COLO668 (cell line): ENCODE data around the gene TRIM59.
A peak's percentile ranks its signal among the peaks of the same experiment; 100 is the strongest.
"Not testable (repeated sequence)": the region's sequence is repeated elsewhere in the genome, so short reads cannot be mapped to it uniquely, and the experiment has no call there.

Experiments
- DNase-seq: peaks from one replicate; lab custom pipeline; 2025; ENCODE audit not compliant: unreplicated experiment; lab: John Stamatoyannopoulos, UW

The TRIM59 gene

GRCh38 chr3:160458151-160458550, 8.6 kb upstream of the TRIM59 start:
- no peak for DNase-seq

- no peak for DNase-seq
Measured at GRCh38 chr3:160455846-160456245, 6.3 kb upstream of the TRIM59 start.

GRCh38 chr3:160454995-160455394, 5.4 kb upstream of the TRIM59 start:
- no peak for DNase-seq

GRCh38 chr3:160452251-160452650, 2.7 kb upstream of the TRIM59 start:
- not testable (repeated sequence) for DNase-seq

- DNase-seq, result no peak
Measured at GRCh38 chr3:160451602-160452001, 2.0 kb upstream of the TRIM59 start.

- DNase-seq, result no peak
Measured at GRCh38 chr3:160450846-160451245, 1.3 kb upstream of the TRIM59 start.

GRCh38 chr3:160448845-160449635, 546 bp downstream of the TRIM59 start:
- peak; percentile 60 for DNase-seq

- no peak for DNase-seq
Measured at GRCh38 chr3:160447544-160447943, 2.0 kb downstream of the TRIM59 start.

GRCh38 chr3:160446522-160447056, 3.0 kb downstream of the TRIM59 start:
- no peak for DNase-seq

- DNase-seq, result no peak
Measured at GRCh38 chr3:160445854-160446253, 3.7 kb downstream of the TRIM59 start.

GRCh38 chr3:160444411-160444810, 5.2 kb downstream of the TRIM59 start:
- no peak for DNase-seq

GRCh38 chr3:160440687-160441086, 8.9 kb downstream of the TRIM59 start:
- no peak for DNase-seq

- no peak for DNase-seq
Measured at GRCh38 chr3:160437083-160437455, 12.5 kb downstream of the TRIM59 start.

GRCh38 chr3:160435747-160436146, 13.8 kb downstream of the TRIM59 start:
- DNase-seq, result no peak

- no peak for DNase-seq
Measured at GRCh38 chr3:160435095-160435494, 14.5 kb downstream of the TRIM59 start.

- no peak for DNase-seq
Measured at GRCh38 chr3:160434071-160434470, 15.5 kb downstream of the TRIM59 start.

- DNase-seq, result no peak
Measured at GRCh38 chr3:160427832-160428424, 21.7 kb downstream of the TRIM59 start.

- no peak for DNase-seq
Measured at GRCh38 chr3:160417311-160417710, 32.3 kb downstream of the TRIM59 start.

- DNase-seq, result peak; percentile 33
Measured at GRCh38 chr3:160413613-160414248, 35.9 kb downstream of the TRIM59 start.

- DNase-seq, result no peak
Measured at GRCh38 chr3:160412477-160412876, 37.1 kb downstream of the TRIM59 start.

- DNase-seq, result no peak
Measured at GRCh38 chr3:160409812-160410610, 39.6 kb downstream of the TRIM59 start.
